NCI-H1105 (cell line): ENCODE data around the gene ZFP3.
"Not testable (repeated sequence)": the region's sequence is repeated elsewhere in the genome, so short reads cannot be mapped to it uniquely, and the experiment has no call there.

Experiments used
- DNase-seq: peaks from one replicate; lab custom pipeline; 2025; lab: John Stamatoyannopoulos, UW

ZFP3 gene

GRCh38 chr17:5138616-5139457 is 60.6 kb downstream of the ZFP3 start:
- no peak for DNase-seq

- no peak for DNase-seq
These were observed 61.1 kb downstream of the ZFP3 start for GRCh38 chr17:5139458-5139732.

- DNase-seq: not testable (repeated sequence)
These were observed 64.6 kb downstream of the ZFP3 start for GRCh38 chr17:5142877-5143276.
